Mucosa of descending colon (tissue), 3 donors: ENCODE data around the gene TRMT61A. TPM values are rescaled to one million over a fixed set of nuclear protein-coding genes. Genes with fewer than 3 reads are reported as not detected.

ENCODE experiments used
- ATAC-seq: fragments of 200-7000 bp; cut with Tn5 transposase; one replicate; pipeline ENCODE4 v1.9.1; 2020; ENCODE audit warnings: mild to moderate bottlenecking, moderate library complexity
- DNase-seq, 3 donors: peaks; one replicate each; pipeline ENCODE4 v3.0.0-alpha.2; 2020
- H3K36me3 ChIP-seq: fragments of 200-600 bp; one replicate; pipeline ENCODE4 v1.8.0; 2021; ENCODE audit warnings: low read depth, mild to moderate bottlenecking
- H3K4me1 ChIP-seq: fragments of 200-600 bp; one replicate; pipeline ENCODE4 v1.8.0; 2021; ENCODE audit warnings: low read depth, mild to moderate bottlenecking
- H3K4me3 ChIP-seq: fragments of 200-600 bp; one replicate; pipeline ENCODE4 v1.8.0; 2021; ENCODE audit warnings: mild to moderate bottlenecking
- H3K9me3 ChIP-seq: fragments of 200-600 bp; one replicate; pipeline ENCODE4 v1.8.0; 2021; ENCODE audit warnings: mild to moderate bottlenecking
- CTCF ChIP-seq: fragments of 200-600 bp; IDR thresholded peaks from one replicate; pipeline ENCODE4 v1.8.0; 2022; ENCODE audit warnings: antibody characterized with exemption, mild to moderate bottlenecking
- intact Hi-C, 2 donors: fragments of 100-400 bp; cut with DNase I in 1 of 2; cut with micrococcal nuclease in 1 of 2; formaldehyde crosslinking; loops; one replicate each; pipeline versions ENCODE4 v1.11.0 to v1.11.1; 2022; cut with DNase I, micrococcal nuclease
- total RNA-seq, 3 donors: library from RNA; stranded (reverse); fragmentation: NEBNext Ultra II Directional in 2 of 3; extraction: Animal tissue kit (Norgen Biotek cat#: 25700) in 2 of 3; gene quantifications; one replicate each; pipeline versions ENCODE4 v1.2.1 to v1.2.4, GENCODE V29; 2021 to 2023
- donor health status: DM: no; HTN: no; CAD: no; lungs with moderate emphysema.
- donor health status: DM: no; HTN: no; CAD: no.
- donor health status: DM: no; HTN: yes; CAD: no.

Gene TRMT61A
- total RNA-seq, 3 donors from 2014 or later, result 10.2 to 23.7 (median 10.5) TPM

GRCh38 chr14:103526914-103527248 is 2.1 kb upstream of the TRMT61A start:
- TF ChIP-seq CTCF, result no peak
- no peak for DNase-seq
- no peak overlapping the region for H3K4me3 ChIP-seq
- ATAC-seq, result no peak
- no peaks in the 10 kb centered on the region for H3K36me3 ChIP-seq
- intact Hi-C loops, result no loop called here
- H3K9me3 ChIP-seq, result no peaks in the 10 kb centered on the region
- peaks cover 52% of the 10 kb centered on the region for H3K4me1 ChIP-seq

GRCh38 chr14:103527408-103528145 is 1.4 kb upstream of the TRMT61A start:
- Histone ChIP-seq H3K4me1 (peaks cover 52% of the 10 kb centered on the region), H3K36me3 (no peaks in the 10 kb centered on the region), H3K9me3 (no peaks in the 10 kb centered on the region), H3K4me3 (no peak overlapping the region)
- no peak for TF ChIP-seq CTCF
- ATAC-seq (peak; percentile 1), DNase-seq (peak in 1 of 3 donors; percentile 40)
- intact Hi-C loops, result no loop called here

GRCh38 chr14:103528146-103528586 is 830 bp upstream of the TRMT61A start:
- DNase-seq (peak in 2 of 3 donors; percentile 66 to 75), ATAC-seq (peak; percentile 66)
- no peak for TF ChIP-seq CTCF
- peaks cover 48% of the 10 kb centered on the region for H3K4me1 ChIP-seq
- intact Hi-C loops, result no loop called here
- peak overlapping the region; percentile 68 for H3K4me3 ChIP-seq
- no peaks in the 10 kb centered on the region for H3K36me3 ChIP-seq
- no peaks in the 10 kb centered on the region for H3K9me3 ChIP-seq

- Histone ChIP-seq H3K9me3 (no peaks in the 10 kb centered on the region), H3K4me3 (peak overlapping the region; percentile 68), H3K4me1 (peaks cover 40% of the 10 kb centered on the region), H3K36me3 (no peaks in the 10 kb centered on the region)
- no peak for TF ChIP-seq CTCF
- ATAC-seq (no peak), DNase-seq (peak in 1 of 3 donors; percentile 42)
- intact Hi-C loops, result no loop called here
Observed at GRCh38 chr14:103529383-103530365, 678 bp downstream of the TRMT61A start.

GRCh38 chr14:103530390-103530789 is 1.4 kb downstream of the TRMT61A start:
- no peak for TF ChIP-seq CTCF
- Histone ChIP-seq H3K9me3 (no peaks in the 10 kb centered on the region), H3K4me3 (no peak overlapping the region), H3K4me1 (peaks cover 34% of the 10 kb centered on the region), H3K36me3 (no peaks in the 10 kb centered on the region)
- intact Hi-C loops, result no loop called here
- DNase-seq, result peak in 1 of 3 donors; percentile 48
- ATAC-seq, result no peak
